GM18526 (cell line): ENCODE results near the gene SH3BGRL.

Experiments used
- POLR2A ChIP-seq: IDR thresholded peaks from 3 replicates; pipeline ENCODE4 v1.6.1; 2011; ENCODE audit not compliant: insufficient read length; ENCODE audit errors: extremely low read depth

The SH3BGRL gene

GRCh38 chrX:81304563-81304962, 102.7 kb downstream of the SH3BGRL start:
- no peak for TF ChIP-seq POLR2A

DNA sequence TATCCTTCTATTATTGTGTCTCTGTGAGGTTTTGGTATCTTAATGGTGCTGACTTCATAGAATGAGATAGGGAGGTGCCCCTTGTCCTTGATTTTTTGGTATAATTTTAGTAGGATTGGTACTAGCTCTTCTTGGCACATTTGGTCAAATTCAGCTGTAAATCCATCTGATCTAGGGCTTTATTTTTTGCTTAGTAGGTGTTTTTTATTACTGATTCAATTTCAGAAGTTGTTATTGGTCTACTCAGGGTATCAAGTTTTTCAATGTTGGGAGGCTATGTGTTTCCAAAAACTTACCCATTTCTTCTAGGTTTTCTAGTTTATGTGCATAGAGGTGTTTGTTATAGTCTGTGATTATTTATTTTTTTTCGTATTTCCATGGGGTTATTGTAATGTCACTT, 103.3 kb downstream of the SH3BGRL start:
- TF ChIP-seq POLR2A: no peak

GRCh38 chrX:81308086-81308829, 106.4 kb downstream of the SH3BGRL start:
- no peak for TF ChIP-seq POLR2A

DNA sequence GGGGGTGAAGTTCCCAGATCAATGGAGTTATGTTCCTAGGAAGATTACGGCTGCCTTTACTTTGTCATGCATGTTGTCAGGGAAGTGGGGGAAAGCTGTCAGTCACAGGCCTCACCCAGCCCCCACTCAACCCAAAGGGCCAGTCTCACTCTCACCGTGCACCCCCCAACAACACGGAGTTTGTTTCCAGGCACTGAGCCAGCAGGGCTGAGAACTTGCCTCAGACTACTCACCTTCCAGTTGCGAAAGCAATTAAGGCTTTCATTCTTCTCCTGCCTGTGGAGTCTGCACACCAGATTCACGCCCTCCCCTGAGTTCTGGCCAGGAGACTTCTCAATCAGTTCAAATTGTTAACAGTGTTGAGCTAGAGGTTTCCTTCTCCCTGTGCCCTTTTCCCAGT, 114.3 kb downstream of the SH3BGRL start:
- TF ChIP-seq POLR2A: no peak

DNA sequence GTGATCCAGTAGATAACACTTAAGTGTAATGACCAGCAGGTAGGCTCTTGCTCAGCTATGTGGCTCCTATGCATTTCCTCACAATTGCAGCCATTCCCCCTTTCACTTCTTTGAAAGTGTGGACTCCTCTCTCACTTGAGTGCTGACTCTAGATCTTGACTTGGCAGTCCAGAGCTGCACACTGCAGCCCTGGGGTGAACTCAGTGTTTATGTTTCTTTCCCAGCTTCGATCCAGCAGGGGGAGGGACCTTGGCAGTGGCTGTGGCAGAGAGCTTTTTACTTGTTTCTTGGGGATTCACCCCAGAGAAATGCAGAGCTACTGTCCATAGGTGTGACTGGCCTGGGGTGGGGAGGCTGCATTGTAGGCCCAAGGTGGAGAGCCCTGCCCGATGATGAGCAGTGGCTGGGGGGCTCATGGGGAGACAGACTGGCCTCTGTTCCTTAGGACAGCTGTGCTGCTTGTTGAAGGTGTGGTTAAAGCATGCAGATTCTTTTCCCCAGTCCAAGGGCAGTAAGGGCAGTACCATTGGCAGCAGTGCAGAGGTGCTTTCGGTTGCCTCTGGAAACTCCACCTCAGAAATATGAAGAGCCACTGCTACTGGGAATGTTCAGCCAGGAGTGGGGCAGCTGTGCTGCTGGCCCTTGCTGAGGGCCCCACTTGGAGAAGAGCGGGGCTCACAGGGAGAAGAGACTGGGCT, 134.7 kb downstream of the SH3BGRL start:
- TF ChIP-seq POLR2A: no peak

- TF ChIP-seq POLR2A: no peak
Measured at GRCh38 chrX:81337805-81338204, 135.9 kb downstream of the SH3BGRL start.

DNA sequence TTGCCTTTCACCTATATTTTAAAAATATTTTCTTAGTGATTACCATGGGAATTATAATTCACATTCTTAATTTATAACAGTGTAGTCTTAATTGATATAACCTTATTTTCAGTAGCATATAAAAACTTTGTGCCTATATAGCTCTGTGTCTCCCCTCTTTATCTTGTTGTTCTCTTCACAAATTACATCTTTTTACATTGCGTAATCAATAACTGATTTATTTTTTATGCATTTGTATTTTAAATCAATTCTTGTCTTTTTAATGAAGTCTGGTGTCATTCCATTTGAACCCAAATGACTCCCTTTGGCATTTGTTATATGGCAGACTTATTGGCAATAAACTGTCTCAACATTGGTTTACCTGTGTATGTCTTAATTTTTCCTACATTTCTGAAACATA, 137.0 kb downstream of the SH3BGRL start:
- TF ChIP-seq POLR2A: no peak
